AG08395 (cell line): ENCODE results near the gene CCDC40.
A peak's percentile ranks its signal among the peaks of the same experiment; 100 is the strongest.
"Not testable (repeated sequence)": the region's sequence is repeated elsewhere in the genome, so short reads cannot be mapped to it uniquely, and the experiment has no call there.

Experiments used
- DNase-seq: peaks from one replicate; pipeline ENCODE4 v3.0.0; 2012; ENCODE audit warnings: mixed read lengths, low spot score

Gene CCDC40

GRCh38 chr17:80045703-80046102 is 9.3 kb downstream of the CCDC40 start:
- no peak for DNase-seq

- not testable (repeated sequence) for DNase-seq
These were observed 10.3 kb downstream of the CCDC40 start for GRCh38 chr17:80046709-80047108.

GRCh38 chr17:80047176-80047575 is 10.7 kb downstream of the CCDC40 start:
- no peak for DNase-seq

GRCh38 chr17:80049986-80050385 is 13.5 kb downstream of the CCDC40 start:
- no peak for DNase-seq

- DNase-seq: no peak
These were observed 14.3 kb downstream of the CCDC40 start for GRCh38 chr17:80050706-80051105.

GRCh38 chr17:80051681-80052080 is 15.2 kb downstream of the CCDC40 start:
- no peak for DNase-seq

- DNase-seq: no peak
These were observed 16.7 kb downstream of the CCDC40 start for GRCh38 chr17:80053102-80053501.

GRCh38 chr17:80055597-80055996 is 19.2 kb downstream of the CCDC40 start:
- DNase-seq: no peak

GRCh38 chr17:80058311-80058955 is 22.0 kb downstream of the CCDC40 start:
- no peak for DNase-seq

GRCh38 chr17:80060644-80061043 is 24.2 kb downstream of the CCDC40 start:
- no peak for DNase-seq

GRCh38 chr17:80061421-80061820 is 25.0 kb downstream of the CCDC40 start:
- no peak for DNase-seq

GRCh38 chr17:80063830-80064585 is 27.6 kb downstream of the CCDC40 start:
- DNase-seq: peak; percentile 30

- DNase-seq: no peak
These were observed 28.3 kb downstream of the CCDC40 start for GRCh38 chr17:80064696-80065095.

GRCh38 chr17:80065478-80066170 is 29.2 kb downstream of the CCDC40 start:
- DNase-seq: no peak

- no peak for DNase-seq
These were observed 31.0 kb downstream of the CCDC40 start for GRCh38 chr17:80067393-80067986.

- no peak for DNase-seq
These were observed 32.1 kb downstream of the CCDC40 start for GRCh38 chr17:80068301-80069222.

GRCh38 chr17:80070375-80071115 is 34.1 kb downstream of the CCDC40 start:
- DNase-seq: peak; percentile 28

- peak; percentile 64 for DNase-seq
These were observed 34.8 kb downstream of the CCDC40 start for GRCh38 chr17:80071116-80071841.

- DNase-seq: no peak
These were observed 36.0 kb downstream of the CCDC40 start for GRCh38 chr17:80072410-80072809.

- DNase-seq: no peak
These were observed 43.6 kb downstream of the CCDC40 start for GRCh38 chr17:80080081-80080480.
